ENCODE results near the gene MCAT.
"Not testable (repeated sequence)": the region's sequence is repeated elsewhere in the genome, so short reads cannot be mapped to it uniquely, and the experiment has no call there.

The MCAT gene

GRCh38 chr22:43106302-43106701, 36.9 kb downstream of the MCAT start:
- Histone ChIP-seq H3K4me3 (replicated peaks; ENCODE audit: low read depth, low read length) (no peak overlapping the region), H3K27me3 (replicated peaks; ENCODE audit: control insufficient read depth, insufficient read depth, low read length) (no peaks in the 10 kb centered on the region; the same call in 1 of the 2 replicates), H3K36me3 (ENCODE audit: control insufficient read depth, insufficient read depth, low read length) (no peaks in the 10 kb centered on the region)
- TF ChIP-seq CTCF (IDR thresholded peaks at IDR 0.05; ENCODE audit: insufficient read depth, low read length, poor library complexity, severe bottlenecking), result no peak
- no peak for DNase-seq (ENCODE audit: extremely low read depth, insufficient read length)

GRCh38 chr22:43104950-43105349, 38.2 kb downstream of the MCAT start:
- not testable (repeated sequence) for DNase-seq (ENCODE audit: extremely low read depth, insufficient read length); H3K4me3 ChIP-seq (replicated peaks; ENCODE audit: low read depth, low read length); H3K27me3 ChIP-seq (replicated peaks; ENCODE audit: control insufficient read depth, insufficient read depth, low read length); H3K36me3 ChIP-seq (ENCODE audit: control insufficient read depth, insufficient read depth, low read length)

GRCh38 chr22:43104056-43104625, 39.1 kb downstream of the MCAT start:
- not testable (repeated sequence) for H3K4me3 ChIP-seq (replicated peaks; ENCODE audit: low read depth, low read length); H3K36me3 ChIP-seq (ENCODE audit: control insufficient read depth, insufficient read depth, low read length); DNase-seq (ENCODE audit: extremely low read depth, insufficient read length); H3K27me3 ChIP-seq (replicated peaks; ENCODE audit: control insufficient read depth, insufficient read depth, low read length)

- DNase-seq (ENCODE audit: extremely low read depth, insufficient read length), result no peak
- H3K4me3 ChIP-seq (replicated peaks; ENCODE audit: low read depth, low read length), result no peak overlapping the region
- no peak for TF ChIP-seq CTCF (IDR thresholded peaks at IDR 0.05; ENCODE audit: insufficient read depth, low read length, poor library complexity, severe bottlenecking)
These were observed 41.9 kb downstream of the MCAT start for GRCh38 chr22:43101306-43101705.

GRCh38 chr22:43100225-43100624, 43.0 kb downstream of the MCAT start:
- no peak for DNase-seq (ENCODE audit: extremely low read depth, insufficient read length)

More at GRCh38 chr22:43101306-43101705, 41.9 kb downstream of the MCAT start:
- no peaks in the 10 kb centered on the region for H3K36me3 ChIP-seq (ENCODE audit: control insufficient read depth, insufficient read depth, low read length)
- no peaks in the 10 kb centered on the region for H3K27me3 ChIP-seq (replicated peaks; ENCODE audit: control insufficient read depth, insufficient read depth, low read length)

GRCh38 chr22:43099095-43099494, 44.1 kb downstream of the MCAT start:
- H3K27me3 ChIP-seq (replicated peaks; ENCODE audit: control insufficient read depth, insufficient read depth, low read length), result no peaks in the 10 kb centered on the region
- TF ChIP-seq CTCF (IDR thresholded peaks at IDR 0.05; ENCODE audit: insufficient read depth, low read length, poor library complexity, severe bottlenecking), result no peak

More at GRCh38 chr22:43100225-43100624, 43.0 kb downstream of the MCAT start:
- Histone ChIP-seq H3K36me3 (ENCODE audit: control insufficient read depth, insufficient read depth, low read length) (no peaks in the 10 kb centered on the region), H3K27me3 (replicated peaks; ENCODE audit: control insufficient read depth, insufficient read depth, low read length) (no peaks in the 10 kb centered on the region), H3K4me3 (replicated peaks; ENCODE audit: low read depth, low read length) (no peak overlapping the region)
- TF ChIP-seq CTCF (IDR thresholded peaks at IDR 0.05; ENCODE audit: insufficient read depth, low read length, poor library complexity, severe bottlenecking), result no peak

GRCh38 chr22:43098356-43098755, 44.8 kb downstream of the MCAT start:
- H3K4me3 ChIP-seq (replicated peaks; ENCODE audit: low read depth, low read length), result no peak overlapping the region
- H3K36me3 ChIP-seq (ENCODE audit: control insufficient read depth, insufficient read depth, low read length), result no peaks in the 10 kb centered on the region
- TF ChIP-seq CTCF (IDR thresholded peaks at IDR 0.05; ENCODE audit: insufficient read depth, low read length, poor library complexity, severe bottlenecking), result no peak
- H3K27me3 ChIP-seq (replicated peaks; ENCODE audit: control insufficient read depth, insufficient read depth, low read length), result no peaks in the 10 kb centered on the region
- DNase-seq (ENCODE audit: extremely low read depth, insufficient read length), result no peak

More at GRCh38 chr22:43099095-43099494, 44.1 kb downstream of the MCAT start:
- Histone ChIP-seq H3K4me3 (replicated peaks; ENCODE audit: low read depth, low read length) (no peak overlapping the region), H3K36me3 (ENCODE audit: control insufficient read depth, insufficient read depth, low read length) (no peaks in the 10 kb centered on the region)
- DNase-seq (ENCODE audit: extremely low read depth, insufficient read length), result no peak

All from GM06990 (cell line).